ENCODE results near the gene ERO1B. TPM values are rescaled to one million over a fixed set of nuclear protein-coding genes. Genes with fewer than 3 reads are reported as not detected.
"Not testable (repeated sequence)": the region's sequence is repeated elsewhere in the genome, so short reads cannot be mapped to it uniquely, and the experiment has no call there.

Gene ERO1B, protein sequence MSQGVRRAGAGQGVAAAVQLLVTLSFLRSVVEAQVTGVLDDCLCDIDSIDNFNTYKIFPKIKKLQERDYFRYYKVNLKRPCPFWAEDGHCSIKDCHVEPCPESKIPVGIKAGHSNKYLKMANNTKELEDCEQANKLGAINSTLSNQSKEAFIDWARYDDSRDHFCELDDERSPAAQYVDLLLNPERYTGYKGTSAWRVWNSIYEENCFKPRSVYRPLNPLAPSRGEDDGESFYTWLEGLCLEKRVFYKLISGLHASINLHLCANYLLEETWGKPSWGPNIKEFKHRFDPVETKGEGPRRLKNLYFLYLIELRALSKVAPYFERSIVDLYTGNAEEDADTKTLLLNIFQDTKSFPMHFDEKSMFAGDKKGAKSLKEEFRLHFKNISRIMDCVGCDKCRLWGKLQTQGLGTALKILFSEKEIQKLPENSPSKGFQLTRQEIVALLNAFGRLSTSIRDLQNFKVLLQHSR
- polyA plus RNA-seq (2013, experiment 1 of 2; ENCODE audit: insufficient read length), result 2.0 TPM
- polyA plus RNA-seq (2013, experiment 2 of 2; ENCODE audit: insufficient read length), result 3.0 TPM

DNA sequence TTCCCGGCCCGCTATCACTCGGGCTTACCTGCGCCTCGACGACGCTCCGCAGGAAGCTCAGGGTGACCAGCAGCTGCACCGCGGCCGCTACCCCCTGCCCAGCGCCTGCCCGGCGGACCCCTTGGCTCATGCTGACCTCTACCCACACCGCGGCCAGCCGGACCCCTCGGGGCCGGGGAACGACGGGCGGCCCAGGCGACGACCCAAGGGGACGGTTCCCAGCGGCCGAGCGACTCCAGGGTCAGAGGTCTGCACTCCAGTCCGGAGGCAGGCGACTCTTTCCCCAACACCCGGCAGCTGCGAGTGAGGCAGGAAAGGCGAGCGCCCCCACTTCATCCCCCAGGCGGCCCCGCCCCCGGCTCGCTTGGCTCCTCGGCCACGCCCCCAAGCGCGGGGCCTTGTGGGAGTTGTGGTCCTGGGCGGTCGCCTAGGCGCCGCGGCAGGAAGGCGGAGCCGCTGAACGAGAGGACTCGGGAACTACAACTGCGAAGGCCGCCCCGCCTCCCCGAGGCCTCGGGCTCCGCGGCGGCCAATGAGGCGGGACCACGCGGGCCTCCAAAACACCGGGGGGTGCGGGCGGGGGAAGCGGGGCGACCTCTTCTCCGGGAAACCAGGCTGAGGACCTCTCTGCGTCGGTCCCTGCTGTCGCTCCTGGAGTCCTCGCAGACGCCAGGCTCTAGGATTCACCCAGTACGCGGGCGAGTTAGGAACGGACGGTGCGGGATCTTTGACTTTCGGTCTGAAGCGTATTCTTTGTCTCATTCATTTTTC, at the start of gene ERO1B:
ERO1B (minus strand) TSS at position 305 of the 771 bp plus-strand sequence; CDS start at position 130, 175 bp downstream.
- peak; percentile 95 for DNase-seq

DNA sequence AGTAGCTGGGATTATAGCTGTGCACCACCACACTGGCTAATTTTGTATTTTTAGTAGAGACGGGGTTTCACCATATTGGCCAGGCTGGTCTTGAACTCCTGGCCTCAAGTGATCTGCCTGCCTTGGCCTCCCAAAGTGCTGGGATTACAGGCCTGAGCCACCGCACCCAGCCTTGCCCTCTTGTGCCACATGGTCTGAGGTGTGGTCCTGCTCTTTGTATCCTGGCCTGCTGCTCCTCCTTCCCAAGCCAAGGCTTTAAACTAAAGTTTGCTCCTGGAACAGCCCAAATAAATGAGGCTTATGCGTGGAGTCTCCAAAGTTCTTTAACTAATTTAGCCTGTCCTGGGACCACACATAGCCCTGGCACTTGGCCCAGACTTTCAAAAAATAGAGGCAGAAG, 49.7 kb upstream of the ERO1B start:
- not testable (repeated sequence) for DNase-seq

DNA sequence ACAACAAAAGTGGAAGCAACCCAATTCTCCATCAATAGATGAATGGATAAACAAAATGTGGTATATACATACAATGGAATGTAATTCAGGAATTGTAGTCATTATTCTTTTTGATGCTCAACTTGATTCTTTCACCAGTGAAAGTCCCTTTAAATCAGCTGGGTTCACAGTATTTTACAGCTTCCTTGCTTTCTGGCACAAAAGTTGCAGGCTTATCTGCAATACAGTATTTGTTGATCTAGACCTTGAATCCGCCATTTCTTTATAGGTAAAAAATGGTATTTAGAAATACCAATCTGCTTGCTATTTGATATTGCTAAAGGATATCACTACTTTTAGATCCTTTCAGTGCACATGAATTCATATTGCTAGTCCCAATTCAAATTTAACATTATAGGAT, 44.7 kb upstream of the ERO1B start:
- no peak for DNase-seq

DNA sequence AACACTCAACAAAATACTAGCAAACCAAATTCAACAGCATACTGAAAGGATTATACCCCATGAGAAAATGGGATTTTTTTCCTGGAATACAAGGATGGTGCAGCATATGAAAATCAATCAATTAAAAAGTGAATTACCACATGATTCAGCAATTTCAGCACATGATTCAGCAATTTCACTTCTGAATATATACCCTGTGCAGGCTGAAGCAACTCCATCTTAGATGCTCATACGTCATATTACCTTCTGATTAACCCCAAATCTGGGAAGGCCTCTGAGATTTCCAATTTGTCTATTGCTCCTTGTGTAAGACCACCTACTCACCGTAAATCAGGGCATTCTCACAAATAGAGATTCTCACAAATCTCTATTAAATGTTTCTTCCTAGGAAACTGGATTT, 43.8 kb upstream of the ERO1B start:
- DNase-seq, result no peak

DNA sequence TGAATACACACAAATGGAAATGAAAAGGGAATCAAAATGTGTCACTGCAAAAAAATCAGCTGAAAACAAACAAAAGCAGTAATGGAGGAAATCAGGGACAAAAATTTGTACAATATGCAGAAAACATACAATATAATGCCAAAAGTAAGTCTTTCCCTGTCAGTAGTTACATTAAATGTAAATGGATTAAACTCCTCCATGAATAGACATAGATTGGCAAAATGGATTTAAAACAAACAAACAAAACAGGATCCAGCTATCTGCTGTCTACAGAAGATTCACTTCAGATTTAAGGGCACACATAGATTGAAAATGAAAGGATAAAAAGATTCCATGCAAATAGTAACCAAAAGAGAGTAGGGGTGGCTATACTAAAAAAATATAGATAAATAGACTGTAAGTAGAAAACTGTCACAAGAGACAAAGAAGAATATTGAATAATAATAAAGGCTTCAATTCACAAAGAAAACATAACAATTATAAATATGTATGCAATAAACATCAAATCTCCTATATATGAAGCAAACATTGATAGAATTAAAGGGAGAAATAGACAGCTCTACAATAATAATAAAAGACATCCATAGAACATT, 42.2 kb upstream of the ERO1B start:
- no peak for DNase-seq

DNA sequence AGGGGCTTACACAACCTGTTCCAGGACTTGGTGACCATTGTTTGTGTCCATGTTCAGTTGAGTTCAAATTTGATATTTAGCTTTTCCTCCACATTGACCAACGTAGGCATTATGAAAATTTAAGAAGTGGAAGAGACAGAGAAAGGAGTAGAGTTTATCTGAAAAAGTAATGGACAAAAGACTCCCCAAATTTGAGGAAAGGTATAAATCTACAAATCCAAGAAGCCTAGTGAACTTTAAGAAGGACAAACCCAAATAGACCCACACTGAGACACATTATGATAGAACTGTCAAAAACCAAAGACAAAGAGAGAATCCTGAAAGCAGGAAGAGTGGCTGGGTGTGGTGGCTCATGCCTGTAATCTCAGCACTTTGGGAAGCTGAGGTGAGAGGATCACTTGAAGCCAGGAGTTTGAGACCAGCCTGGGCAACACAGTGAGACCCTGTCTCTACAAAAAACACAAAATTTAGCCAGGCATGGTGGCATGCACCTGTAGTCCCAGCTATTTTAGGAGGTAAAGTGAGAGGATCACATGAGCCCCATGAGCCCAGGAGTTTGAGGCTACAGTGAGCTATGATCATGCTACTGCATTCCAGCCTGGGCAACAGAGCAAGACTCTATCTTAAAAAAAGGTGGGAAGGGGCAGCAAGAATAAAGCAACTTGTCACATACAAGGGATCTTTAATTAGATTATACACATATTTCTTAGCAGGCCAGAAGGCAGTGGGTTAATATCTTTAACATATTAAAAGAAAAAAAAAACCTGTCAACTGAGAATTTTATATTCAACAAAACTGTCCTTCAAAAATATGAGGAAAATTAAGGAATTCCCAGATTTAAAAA, 41.0 kb upstream of the ERO1B start:
- no peak for DNase-seq

DNA sequence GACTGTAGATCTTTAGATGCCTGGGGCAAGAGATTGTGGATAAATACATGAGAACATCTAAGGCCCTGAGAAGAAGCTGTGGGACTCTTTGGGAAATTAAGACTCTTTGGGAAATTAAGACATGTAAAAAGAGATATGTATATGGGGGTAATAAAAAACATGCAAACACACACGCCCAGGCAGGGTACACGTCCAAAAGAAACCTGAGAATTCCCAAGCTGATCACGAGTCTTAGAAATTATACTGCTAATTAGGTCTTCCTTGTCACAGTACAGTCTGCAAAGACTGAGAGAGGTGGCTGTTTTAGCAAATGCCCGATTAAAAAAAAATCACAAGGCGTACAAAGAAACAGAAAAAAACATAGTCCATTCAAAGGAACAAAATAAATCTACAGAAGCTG, 39.3 kb upstream of the ERO1B start:
- no peak for DNase-seq

DNA sequence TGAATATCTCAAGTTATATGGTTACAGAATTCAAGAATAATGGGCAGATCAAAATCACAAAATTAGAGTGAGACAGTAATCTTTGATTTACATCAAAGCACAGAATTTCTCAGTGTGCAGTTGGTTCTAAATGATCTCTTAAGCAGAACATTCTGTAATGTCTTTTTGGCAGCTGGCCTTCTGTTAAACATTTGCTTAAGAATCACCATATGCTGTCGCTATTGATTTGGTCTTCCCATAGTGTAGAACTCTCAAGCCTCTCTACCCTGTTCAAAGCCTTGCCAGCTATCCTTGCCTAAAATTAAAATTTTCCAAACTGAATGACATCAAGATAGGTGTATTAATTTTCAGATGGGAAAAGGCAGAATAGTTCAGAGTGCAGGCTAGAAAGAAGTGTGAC, 38.9 kb upstream of the ERO1B start:
- no peak for DNase-seq

DNA sequence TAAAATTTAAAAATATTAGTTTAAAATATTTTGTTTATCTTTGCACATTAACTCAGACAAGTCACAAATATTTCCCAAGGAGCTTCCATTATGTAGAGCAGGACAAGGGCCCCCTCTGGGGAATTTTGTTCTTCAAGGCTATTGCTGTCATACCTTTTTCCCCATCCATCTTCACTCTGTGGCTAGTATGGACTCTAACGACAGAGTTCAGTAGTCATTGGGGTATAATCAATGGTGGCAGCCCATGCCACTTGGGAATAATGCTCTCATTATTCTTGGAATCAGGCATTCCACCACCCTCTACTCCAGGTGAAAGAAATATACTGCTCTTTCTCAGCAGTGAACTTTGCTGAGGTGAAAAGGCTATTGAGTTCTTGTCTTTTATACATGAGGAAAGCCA, 38.5 kb upstream of the ERO1B start:
- no peak for DNase-seq

DNA sequence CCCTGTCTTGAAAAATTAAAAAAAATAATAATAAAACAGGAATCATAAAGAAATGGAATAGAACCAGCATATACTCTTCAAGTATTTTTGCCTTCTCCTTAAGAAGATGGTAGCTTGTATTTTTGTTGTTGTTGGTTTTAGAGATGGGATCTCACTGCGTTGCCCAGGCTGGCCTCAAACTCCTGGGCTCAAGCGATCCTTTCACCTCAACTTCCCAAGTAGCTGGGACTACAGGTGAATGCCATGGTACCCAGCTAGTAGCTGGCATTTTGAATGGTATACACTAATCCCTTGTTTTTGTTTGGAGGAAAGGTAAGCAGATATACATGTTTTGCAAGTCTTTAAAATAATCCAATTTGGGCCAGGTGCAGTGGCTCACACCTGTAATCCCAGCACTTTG, 34.7 kb upstream of the ERO1B start:
- DNase-seq, result no peak

DNA sequence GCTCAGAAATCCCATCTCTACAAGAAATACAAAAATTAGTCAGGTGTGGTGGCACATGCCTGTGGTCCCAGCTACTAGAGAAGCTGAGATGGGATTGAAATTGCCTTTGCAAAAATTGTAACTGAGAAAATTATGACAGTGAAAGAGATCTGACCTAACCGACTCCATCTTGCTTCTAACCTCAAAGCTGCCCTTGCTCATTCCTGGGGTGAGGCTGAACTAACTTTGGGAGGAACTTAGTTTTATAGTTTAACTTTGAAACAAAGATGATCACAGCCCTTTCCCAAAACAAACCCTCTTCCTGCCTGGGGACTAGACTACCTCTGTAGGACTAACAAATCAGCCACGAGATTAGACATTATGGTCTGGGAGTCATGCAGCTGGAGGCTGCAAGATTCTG, 33.8 kb upstream of the ERO1B start:
- no peak for DNase-seq

DNA sequence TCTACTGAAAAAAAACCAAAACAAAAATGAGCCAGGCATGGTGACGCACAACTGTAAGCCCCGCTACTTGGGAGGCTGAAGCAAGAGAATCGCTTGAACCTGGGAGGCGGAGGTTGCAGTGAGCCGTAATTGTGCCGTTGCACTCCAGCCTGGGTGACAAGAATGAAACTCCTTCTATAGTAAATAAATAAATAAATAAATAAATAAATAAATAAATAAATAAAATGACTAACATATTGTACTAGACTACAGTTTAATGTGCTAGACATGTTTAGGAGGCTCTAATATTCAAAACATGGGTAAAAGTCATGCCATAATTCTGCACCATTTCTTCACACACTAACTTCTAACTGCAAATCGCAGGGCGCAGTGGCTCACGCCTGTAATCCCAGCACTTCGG, 33.3 kb upstream of the ERO1B start:
- DNase-seq, result no peak

DNA sequence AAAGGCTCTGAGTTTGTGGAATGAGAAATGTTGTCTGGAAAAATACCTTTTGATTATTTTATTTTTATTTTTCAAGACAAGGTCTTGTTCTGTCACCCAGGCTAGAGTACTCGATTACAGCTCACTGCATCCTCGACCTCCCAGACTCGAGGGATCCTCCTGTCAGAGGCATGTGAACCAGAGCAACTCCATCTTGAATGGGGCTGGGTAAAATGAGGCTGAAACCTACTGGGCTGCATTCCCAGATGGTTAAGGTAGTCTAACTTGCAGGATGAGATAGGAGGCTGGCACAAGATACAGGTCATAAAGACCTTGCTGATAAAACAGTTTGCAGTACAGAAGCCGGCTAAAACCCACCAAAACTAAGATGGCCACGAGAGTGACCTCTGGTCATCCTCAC, 32.3 kb upstream of the ERO1B start:
- DNase-seq, result not testable (repeated sequence)

DNA sequence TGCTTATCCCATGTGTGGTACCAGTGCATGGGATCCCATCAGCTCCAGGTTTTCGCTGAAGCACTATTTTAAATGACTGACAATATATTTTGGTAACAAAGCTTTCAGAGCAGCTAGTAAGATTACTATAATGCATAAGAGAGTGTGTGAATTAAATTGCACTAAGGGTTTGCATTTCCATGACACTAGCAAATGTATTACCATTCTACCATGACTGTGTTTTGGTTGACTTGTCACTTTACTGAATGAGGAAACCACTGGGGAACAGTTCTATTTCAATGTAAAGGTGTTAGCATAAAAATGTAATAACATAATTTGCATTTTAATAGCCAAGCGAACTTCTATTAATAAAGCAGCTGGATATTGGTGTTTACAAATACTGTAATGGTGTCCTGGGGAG, 31.7 kb upstream of the ERO1B start:
- no peak for DNase-seq

DNA sequence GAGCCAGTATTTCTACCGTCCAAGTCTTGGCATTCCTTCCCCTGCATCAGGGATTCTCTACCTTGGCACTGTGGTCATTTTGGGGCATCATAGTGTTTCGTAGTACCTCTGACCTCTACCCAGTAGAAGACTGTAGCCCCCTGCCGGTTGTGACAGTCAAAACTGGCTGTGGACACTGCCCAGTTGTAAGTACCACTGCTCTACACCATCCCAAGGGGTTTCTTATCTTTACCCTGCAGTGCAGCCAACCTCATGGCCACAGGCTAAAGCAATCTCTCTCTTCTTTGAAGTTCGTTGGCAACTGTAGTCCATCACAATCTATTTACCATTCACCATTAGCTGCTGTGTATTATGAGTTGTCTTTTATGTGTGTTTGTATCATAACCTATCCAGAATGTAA, 29.3 kb upstream of the ERO1B start:
- DNase-seq, result no peak

DNA sequence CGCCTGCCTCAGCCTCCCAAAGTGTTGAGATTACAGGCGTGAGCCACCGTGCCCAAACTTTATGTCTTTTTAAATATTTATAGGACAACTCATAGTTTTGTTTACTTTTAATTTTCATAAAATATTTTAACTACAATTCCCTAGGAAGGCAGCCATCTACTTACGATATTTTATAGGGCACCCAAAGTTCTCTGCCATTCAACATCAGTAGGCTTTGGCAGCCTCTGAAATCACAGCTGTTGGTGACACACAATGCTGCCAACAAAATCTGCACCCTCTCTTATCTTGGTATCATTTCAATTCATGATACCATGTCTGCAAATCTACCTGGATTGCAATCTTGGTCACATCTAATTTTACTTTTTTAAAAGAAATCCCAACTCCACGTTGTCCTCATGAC, 27.1 kb upstream of the ERO1B start:
- DNase-seq, result no peak

DNA sequence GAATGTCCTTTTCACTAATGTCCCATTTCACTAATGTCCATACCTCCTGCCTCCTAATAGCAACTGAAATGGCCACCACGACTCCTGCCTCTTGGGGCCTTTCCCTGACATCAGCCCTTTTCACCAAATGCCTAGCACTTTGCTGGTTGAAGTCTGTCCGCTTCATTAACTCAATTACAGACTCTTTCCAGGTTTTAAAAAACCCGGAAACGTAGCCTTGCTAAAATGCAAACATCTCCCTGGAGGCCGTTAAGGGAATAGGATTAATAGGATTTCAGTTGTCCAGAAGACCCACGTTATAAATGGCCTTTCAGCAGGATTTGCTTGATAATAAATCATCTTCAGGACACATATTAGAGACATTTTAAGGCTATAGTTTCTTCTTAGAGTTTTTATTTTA, 25.7 kb upstream of the ERO1B start:
- DNase-seq, result no peak

DNA sequence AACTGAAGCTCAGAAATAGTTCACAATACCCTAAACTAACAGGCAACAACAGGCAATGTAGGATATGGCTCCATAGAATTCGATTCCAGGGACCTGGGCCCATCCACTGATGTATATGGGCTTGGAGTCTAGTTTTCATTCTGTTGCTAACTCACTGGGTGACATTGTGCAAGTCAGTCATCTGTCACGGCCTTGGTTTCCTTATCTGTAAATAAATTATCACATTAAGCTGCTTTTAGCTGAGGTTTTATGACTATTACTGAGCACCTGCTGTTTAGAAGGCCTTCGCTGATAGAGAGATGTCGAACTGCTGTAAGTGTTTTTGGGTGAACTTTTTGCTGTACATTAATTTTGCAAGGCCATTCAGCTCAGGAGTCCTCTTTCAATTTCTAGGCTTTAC, 22.9 kb upstream of the ERO1B start:
- no peak for DNase-seq

DNA sequence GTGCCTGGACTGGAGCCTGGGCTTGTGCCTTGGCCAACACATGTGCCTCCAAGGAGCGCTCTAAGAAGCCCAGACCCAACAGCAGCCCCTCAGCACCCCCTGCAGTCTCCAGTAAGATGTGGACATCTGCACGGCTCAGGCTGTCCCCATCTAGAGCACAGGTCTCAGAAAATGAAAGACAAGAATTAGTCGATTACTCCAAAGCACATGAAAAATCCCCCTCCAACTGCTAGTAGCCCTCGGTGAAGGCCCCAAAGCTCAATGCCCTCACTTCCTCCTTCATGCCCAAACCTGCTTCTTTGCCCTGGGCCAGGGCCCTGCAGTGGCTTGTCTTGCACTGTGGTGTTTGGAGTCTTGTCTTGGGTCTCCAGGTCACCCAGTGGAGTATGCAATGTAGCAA, 21.9 kb upstream of the ERO1B start:
- DNase-seq, result no peak

DNA sequence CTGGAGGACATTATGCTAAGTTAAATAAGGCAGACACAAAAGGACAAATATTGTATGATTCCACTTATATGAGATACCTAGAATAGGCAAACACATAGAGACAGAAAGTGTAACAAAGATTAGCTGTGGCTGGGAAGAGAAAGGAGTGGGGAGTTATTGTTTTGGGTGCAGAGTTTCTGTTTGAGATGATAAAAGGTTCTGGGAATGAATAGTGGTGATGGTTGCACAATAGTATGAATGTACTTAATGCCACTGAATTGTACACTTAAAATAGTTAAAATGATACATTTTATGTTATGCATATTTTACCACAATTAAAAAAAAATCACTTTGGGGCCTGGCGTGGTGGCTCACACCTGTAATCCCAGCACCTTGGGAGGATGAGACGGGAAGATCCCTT, 21.2 kb upstream of the ERO1B start:
- DNase-seq, result no peak

DNA sequence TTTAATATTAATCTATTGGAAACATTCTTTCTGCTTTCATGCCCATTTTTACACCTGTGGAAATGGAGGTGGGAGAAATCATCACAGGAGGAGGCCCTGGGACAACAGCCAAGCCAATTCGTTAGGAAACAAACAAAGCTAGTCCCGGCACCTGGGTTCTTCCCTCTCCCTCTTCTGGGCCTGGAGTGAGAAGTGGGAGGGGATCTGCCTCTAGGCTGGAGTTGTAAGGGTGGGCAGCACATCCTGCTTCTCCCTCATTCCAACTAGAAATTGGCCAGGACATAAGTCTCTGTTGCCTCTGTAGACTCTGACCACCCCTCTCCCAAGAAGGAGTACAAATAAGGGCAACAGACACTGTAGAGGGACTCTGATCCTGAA, 20.2 kb upstream of the ERO1B start:
- DNase-seq, result no peak

All from fibroblast of skin of back (primary cell).